Effector memory CD8-positive, alpha-beta T cell (primary cell): ENCODE results near the gene PTPRD.

Experiments used
- ATAC-seq: fragments of 150-1000 bp; cut with Tn5 transposase; replicated peaks from 2 replicates; pipeline ENCODE4 v1.10.0; 2021; ENCODE audit warnings: mild to moderate bottlenecking, moderate library complexity
- DNase-seq, 3 experiments: peaks; one replicate each; pipeline ENCODE4 v3.0.0; 2021
- H3K27ac Mint-ChIP-seq, 2 donors: one replicate each; pipeline ENCODE4 v1.8.0; 2022; ENCODE audit warnings: mild to moderate bottlenecking in 2 of 2, mixed read lengths in 2 of 2, moderate library complexity in 2 of 2
- H3K27me3 Mint-ChIP-seq, 2 donors: one replicate each; pipeline ENCODE4 v1.8.0; 2022; ENCODE audit warnings: mixed read lengths in 2 of 2
- H3K36me3 Mint-ChIP-seq: one replicate; pipeline ENCODE4 v1.8.0; 2022; ENCODE audit warnings: mild to moderate bottlenecking, moderate library complexity, mixed read lengths; ENCODE audit not compliant: insufficient read depth
- H3K4me1 Mint-ChIP-seq, 2 donors: one replicate each; pipeline ENCODE4 v1.8.0; 2022; ENCODE audit warnings: low read depth in 2 of 2, mixed read lengths in 2 of 2
- H3K4me3 Mint-ChIP-seq, 2 donors: one replicate each; pipeline ENCODE4 v1.8.0; 2022; ENCODE audit warnings: mild to moderate bottlenecking in 2 of 2, mixed read lengths in 2 of 2, moderate library complexity in 2 of 2
- H3K9me3 Mint-ChIP-seq, 2 donors: one replicate each; pipeline ENCODE4 v1.8.0; 2022; ENCODE audit warnings: mixed read lengths in 2 of 2

Gene PTPRD

DNA sequence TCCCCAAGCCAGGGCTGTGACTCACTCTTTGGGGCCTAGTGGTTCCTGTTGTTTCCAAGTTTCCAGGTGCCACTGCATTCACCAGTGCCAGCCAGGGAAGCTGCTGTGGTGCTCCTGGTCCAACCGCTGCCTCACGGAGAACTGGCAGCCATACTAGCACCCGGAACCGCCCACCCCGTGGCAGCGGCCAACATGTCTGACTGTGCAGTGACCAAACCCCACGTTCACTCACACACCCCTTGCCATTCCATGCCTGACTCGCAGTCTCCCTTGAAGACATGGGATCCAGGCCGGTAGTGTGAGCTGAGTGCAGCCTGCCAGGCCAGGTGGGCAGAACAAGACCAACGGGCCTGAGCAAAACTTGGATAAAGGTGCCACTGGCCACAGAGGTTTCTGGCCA lies 1968.2 kb downstream of the PTPRD start:
- DNase-seq (no peak), ATAC-seq (no peak)
- H3K4me3 Mint-ChIP-seq = no peak overlapping the region
- no peak overlapping the region for H3K27ac Mint-ChIP-seq
- no peaks in the 10 kb centered on the region for H3K27me3 Mint-ChIP-seq
- H3K4me1 Mint-ChIP-seq = no peaks in the 10 kb centered on the region
- H3K36me3 Mint-ChIP-seq = no peaks in the 10 kb centered on the region
- H3K9me3 Mint-ChIP-seq = peaks cover 0 to 2% of the 10 kb centered on the region in 2 donors

DNA sequence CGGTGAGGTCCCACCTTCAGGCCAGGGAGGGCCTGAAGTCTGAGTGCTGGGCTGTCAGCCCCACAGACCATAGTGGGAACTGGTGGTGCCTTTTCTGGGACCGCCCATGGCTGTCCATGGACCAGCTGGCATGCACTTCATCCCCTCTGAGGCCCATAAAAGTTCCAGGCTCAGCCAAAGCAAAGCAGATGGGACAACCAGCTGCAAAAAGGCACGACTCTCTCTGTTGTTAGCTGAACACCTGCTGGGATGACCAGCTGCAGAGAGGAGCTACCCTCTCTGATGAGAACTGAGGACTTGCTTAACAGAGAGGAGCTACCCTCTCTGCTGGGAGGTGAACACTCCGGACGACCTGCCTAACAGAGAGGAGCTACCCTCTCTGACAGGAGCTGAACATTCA lies 1968.9 kb downstream of the PTPRD start:
- H3K27ac Mint-ChIP-seq = no peak overlapping the region
- H3K9me3 Mint-ChIP-seq = peaks cover 0 to 2% of the 10 kb centered on the region in 2 donors
- H3K36me3 Mint-ChIP-seq = no peaks in the 10 kb centered on the region
- H3K4me1 Mint-ChIP-seq = no peaks in the 10 kb centered on the region
- DNase-seq (no peak), ATAC-seq (no peak)
- no peaks in the 10 kb centered on the region for H3K27me3 Mint-ChIP-seq
- no peak overlapping the region for H3K4me3 Mint-ChIP-seq

DNA sequence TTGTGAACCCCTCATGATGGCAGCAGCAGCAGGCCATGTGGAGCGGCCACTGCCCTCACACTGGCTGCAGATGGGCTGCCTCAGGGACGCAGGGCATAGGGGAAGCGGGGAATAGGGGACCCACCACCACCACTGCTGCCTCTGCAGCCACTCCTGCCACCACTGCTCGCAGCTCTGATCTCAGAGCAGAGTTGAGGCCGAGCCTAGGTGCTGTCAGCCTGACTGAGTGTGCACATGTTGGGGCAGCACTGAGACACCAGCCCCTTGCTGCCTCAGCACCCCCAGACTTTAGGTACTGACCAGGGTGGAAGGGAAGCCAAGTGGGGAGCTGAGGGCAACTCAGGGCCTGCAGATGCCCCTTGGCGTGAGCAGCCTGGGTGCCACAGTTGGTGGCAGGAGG lies 1969.3 kb downstream of the PTPRD start:
- H3K4me1 Mint-ChIP-seq = no peaks in the 10 kb centered on the region
- no peaks in the 10 kb centered on the region for H3K27me3 Mint-ChIP-seq
- H3K27ac Mint-ChIP-seq = no peak overlapping the region
- DNase-seq (no peak), ATAC-seq (no peak)
- H3K4me3 Mint-ChIP-seq = no peak overlapping the region
- H3K9me3 Mint-ChIP-seq = peaks cover 0 to 2% of the 10 kb centered on the region in 2 donors
- H3K36me3 Mint-ChIP-seq = no peaks in the 10 kb centered on the region

DNA sequence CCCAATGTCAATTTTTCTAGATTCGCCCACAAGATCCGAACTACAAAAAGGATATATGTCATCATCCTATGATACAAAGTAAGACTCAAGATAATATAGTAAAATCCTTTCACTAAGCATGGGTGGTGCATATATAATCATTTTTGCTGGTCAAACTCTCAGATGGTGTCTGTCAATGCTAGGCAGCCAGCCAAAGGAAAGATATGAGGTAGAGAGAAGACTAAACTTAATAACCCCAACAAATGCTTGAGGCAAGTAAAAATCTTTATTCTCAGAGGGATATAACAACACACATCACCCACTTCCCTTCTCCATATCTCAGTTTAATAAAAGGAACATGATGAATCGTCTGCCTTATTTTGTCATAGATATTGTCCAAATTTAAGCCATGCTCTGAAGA lies 1972.0 kb downstream of the PTPRD start:
- DNase-seq (no peak), ATAC-seq (no peak)
- Mint-ChIP-seq H3K27ac (no peak overlapping the region), H3K9me3 (peaks cover 0 to 2% of the 10 kb centered on the region in 2 donors), H3K27me3 (no peaks in the 10 kb centered on the region), H3K4me3 (no peak overlapping the region), H3K4me1 (no peaks in the 10 kb centered on the region), H3K36me3 (no peaks in the 10 kb centered on the region)

DNA sequence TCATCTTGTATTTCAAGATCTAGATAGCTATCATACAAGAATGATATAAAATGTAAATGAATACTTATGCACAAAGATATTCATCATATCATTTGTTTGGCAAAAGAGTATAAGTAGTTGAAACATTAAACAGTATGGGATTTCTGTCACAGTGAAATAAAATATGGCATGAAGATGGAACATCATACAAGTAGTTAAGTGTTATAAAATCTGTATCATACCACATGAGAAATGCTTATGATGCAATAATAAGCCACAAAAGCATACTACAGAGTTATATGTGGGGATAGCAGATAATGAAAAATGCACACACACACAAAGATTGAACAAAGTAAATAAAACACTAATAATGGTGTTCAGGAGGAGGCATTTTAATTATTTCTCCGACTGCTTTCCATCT lies 1975.2 kb downstream of the PTPRD start:
- DNase-seq (no peak), ATAC-seq (no peak)
- no peaks in the 10 kb centered on the region for H3K27me3 Mint-ChIP-seq
- no peaks in the 10 kb centered on the region for H3K36me3 Mint-ChIP-seq
- H3K27ac Mint-ChIP-seq = no peak overlapping the region
- no peak overlapping the region for H3K4me3 Mint-ChIP-seq
- H3K4me1 Mint-ChIP-seq = no peaks in the 10 kb centered on the region
- no peaks in the 10 kb centered on the region for H3K9me3 Mint-ChIP-seq

DNA sequence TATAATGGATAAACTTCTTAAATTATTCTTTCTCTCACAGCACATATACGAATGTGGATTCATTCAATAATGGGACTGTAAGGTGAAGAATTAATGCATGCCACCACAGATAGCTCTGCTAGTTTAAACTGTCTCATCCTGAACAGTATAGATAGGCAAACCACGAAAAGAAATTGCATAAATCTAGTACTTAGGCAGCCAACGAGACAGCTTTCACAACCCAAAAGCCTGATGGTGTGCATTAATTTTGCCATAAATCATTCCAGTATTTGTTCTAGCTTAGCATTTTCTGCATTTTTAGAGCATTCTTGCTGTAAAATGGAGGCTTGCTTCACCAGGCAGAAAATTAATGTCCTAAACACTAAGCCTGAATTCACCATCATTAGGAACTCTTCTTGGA lies 1979.0 kb downstream of the PTPRD start:
- no peak overlapping the region for H3K4me3 Mint-ChIP-seq
- DNase-seq = no peak
- H3K27ac Mint-ChIP-seq = no peak overlapping the region
- no peaks in the 10 kb centered on the region for H3K36me3 Mint-ChIP-seq
- no peak for ATAC-seq
- no peaks in the 10 kb centered on the region for H3K27me3 Mint-ChIP-seq
- H3K9me3 Mint-ChIP-seq = no peaks in the 10 kb centered on the region
- no peaks in the 10 kb centered on the region for H3K4me1 Mint-ChIP-seq

DNA sequence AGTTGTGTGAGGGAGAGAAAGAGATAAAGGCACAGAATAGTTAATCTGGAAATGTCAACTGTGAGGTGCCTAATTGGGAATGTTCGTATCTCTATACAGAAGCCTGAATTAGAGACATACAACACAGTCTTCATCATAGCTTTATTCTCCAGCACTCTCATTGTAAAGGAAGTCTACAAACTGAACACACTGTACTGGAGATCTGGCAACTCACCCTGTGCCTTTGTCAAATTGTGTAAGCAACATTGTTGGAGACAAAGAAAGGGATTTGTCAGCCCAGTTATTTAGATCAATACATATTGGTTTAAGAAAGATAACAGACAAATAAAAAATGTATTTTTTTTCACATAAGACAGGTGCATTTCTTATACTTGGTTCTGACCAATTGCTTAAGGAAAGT lies 1980.3 kb downstream of the PTPRD start:
- Mint-ChIP-seq H3K9me3 (no peaks in the 10 kb centered on the region), H3K27me3 (peaks cover 0 to 6% of the 10 kb centered on the region in 2 donors), H3K27ac (no peak overlapping the region), H3K36me3 (no peaks in the 10 kb centered on the region), H3K4me3 (no peak overlapping the region), H3K4me1 (no peaks in the 10 kb centered on the region)
- DNase-seq (no peak), ATAC-seq (no peak)

DNA sequence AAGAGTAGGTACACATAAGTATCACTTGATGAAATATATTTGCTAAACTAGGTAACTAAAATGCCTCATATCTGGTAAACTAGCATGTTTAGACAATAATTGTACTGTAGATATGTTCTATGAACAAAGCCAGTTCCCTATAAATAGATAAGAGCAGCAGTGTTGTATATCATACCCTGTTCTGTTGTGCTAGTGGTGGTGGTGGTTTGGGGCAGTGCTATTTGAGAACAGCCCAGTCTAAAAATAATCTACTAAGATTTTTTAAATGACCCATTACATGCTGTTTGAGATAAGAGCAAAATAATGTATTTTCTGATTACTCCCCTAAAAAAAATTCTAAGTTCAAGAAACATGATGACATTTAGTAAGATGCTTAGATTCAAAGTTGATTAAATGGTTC lies 1984.0 kb downstream of the PTPRD start:
- Mint-ChIP-seq H3K4me3 (no peak overlapping the region), H3K27me3 (peaks cover 0 to 9% of the 10 kb centered on the region in 2 donors), H3K27ac (no peak overlapping the region), H3K9me3 (no peaks in the 10 kb centered on the region), H3K4me1 (no peaks in the 10 kb centered on the region), H3K36me3 (no peaks in the 10 kb centered on the region)
- DNase-seq = no peak
- ATAC-seq = no peak

DNA sequence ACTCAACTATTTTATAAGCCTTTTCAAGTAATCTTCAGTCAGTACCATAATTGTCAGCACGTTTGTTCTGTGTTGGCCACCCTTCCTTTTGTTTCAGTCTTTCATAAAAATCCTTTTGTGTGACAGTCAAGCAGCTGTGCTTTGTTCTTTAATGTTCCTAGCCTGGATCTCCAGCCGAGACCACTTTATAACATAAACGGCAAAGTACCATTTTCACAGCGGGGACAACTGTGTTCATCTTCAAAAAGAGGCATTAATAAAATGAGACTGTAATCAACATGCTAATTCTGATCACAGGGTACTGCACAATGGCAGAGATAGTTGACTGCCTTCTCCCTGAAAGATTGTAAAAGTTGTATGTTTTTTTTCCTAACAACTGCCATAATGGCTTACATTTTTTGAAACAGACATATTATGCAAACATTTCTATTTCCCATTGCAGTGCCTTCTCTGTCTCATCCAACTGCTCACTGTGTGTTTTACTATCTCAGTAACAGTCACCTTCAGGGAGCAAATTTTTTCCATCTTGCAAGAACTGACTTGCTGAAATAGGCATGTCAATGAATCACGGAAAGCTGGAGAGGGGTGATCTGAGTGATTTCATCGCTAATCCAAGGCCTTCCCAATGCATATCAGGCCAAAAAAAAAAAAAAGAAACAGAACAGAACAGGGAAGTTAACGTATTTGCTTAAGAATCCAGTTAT lies 1984.7 kb downstream of the PTPRD start:
- DNase-seq = no peak
- Mint-ChIP-seq H3K4me1 (no peaks in the 10 kb centered on the region), H3K27ac (no peak overlapping the region), H3K9me3 (no peaks in the 10 kb centered on the region), H3K4me3 (no peak overlapping the region), H3K27me3 (peaks cover 0 to 9% of the 10 kb centered on the region in 2 donors), H3K36me3 (no peaks in the 10 kb centered on the region)
- ATAC-seq = no peak

DNA sequence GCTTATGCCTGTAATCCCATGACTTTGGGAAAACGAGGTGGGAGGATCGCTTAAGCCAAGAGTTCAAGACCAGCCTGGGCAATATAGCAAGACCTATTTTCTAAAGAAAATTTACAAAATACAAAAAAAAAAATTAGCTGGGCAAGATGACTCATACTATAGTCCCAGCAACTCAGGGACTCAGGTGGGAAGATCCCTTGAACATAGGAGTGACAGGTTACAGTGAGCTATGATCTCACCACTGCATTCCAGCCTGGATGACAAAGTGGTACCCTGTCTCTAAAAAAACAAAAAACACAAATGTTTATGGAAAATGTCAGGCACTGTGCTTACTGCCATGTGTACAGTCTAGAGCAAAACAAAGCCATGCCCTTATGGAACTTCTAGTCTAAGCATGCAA lies 1989.9 kb downstream of the PTPRD start:
- H3K9me3 Mint-ChIP-seq = peaks cover 0 to 3% of the 10 kb centered on the region in 2 donors
- ATAC-seq = no peak
- H3K27ac Mint-ChIP-seq = no peak overlapping the region
- H3K4me1 Mint-ChIP-seq = no peaks in the 10 kb centered on the region
- H3K4me3 Mint-ChIP-seq = no peak overlapping the region
- no peak for DNase-seq
- no peaks in the 10 kb centered on the region for H3K36me3 Mint-ChIP-seq
- peaks cover 0 to 7% of the 10 kb centered on the region in 2 donors for H3K27me3 Mint-ChIP-seq

DNA sequence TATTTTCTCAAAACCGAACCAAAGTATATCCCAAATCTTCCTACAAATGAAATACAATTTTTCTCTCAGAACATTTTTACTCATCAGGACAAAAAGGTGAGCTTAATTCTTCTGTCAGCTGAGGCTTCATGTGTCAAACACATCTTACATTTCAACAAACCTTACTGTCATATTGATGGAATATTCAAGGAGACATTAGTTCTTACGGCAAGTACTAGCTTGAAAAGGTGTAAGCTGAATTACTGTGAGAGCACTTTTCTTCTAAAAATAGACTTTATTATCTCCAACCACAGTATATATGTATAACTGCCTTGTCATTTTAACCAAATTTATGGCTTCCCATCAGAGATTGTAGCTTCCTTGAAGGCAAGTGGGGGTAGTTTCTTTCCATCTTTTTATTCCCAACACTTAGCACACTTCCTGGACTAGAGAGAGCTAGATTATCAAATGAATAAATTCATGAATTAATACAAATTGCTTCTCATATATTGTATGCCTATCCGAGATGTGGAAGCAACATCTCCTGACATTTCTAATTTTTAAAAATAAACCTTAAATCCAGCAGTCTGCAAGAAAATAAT lies 1990.5 kb downstream of the PTPRD start:
- Mint-ChIP-seq H3K27me3 (peaks cover 0 to 2% of the 10 kb centered on the region in 2 donors), H3K4me3 (no peak overlapping the region), H3K27ac (no peak overlapping the region)

DNA sequence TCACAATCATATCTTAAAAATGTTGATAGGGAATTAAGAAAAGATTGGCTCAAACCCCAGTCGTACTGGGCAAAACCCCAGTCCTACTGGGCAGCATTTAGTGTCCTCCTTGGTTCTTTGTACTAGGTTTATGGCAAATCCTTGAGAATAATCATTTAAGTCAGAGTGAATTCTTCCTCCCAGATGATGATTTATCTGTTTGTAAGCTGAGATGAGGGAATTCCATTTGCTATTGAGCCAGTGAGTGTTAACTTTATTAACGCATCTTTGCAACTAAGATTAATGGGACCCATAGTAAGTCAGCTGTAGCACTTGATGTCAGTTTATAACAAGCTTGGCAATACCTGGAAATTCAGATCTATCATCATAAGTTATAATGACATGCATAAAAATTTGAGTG lies 1991.4 kb downstream of the PTPRD start:
- Mint-ChIP-seq H3K27me3 (no peaks in the 10 kb centered on the region), H3K36me3 (no peaks in the 10 kb centered on the region), H3K4me3 (no peak overlapping the region), H3K9me3 (peaks cover 0 to 3% of the 10 kb centered on the region in 2 donors), H3K4me1 (no peaks in the 10 kb centered on the region), H3K27ac (no peak overlapping the region)
- ATAC-seq = no peak
- no peak for DNase-seq

More for the DNA sequence above, 1990.5 kb downstream of the PTPRD start:
- Mint-ChIP-seq H3K36me3 (no peaks in the 10 kb centered on the region), H3K9me3 (peaks cover 0 to 3% of the 10 kb centered on the region in 2 donors), H3K4me1 (no peaks in the 10 kb centered on the region)
- ATAC-seq (no peak), DNase-seq (no peak)

DNA sequence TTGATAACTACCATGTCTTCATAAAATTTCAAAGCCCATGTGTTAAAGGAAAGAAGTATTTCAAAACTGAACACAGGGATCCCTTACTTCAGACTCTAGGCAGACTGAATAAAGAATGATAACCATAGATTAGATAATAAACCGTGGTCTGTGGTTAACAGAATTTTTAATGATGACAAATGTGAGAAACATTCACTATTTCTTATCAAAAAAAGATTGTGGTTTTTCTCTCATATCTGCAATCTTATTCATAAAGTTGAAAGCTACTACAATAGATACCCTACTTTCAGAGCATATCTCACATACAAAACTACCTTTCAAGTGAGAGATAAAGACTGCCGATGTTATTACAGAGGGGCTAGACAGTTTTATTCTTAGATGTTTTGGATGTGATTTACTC lies 1996.4 kb downstream of the PTPRD start:
- Mint-ChIP-seq H3K36me3 (no peaks in the 10 kb centered on the region), H3K27me3 (no peaks in the 10 kb centered on the region), H3K9me3 (peaks cover 0 to 3% of the 10 kb centered on the region in 2 donors), H3K4me3 (no peak overlapping the region), H3K27ac (no peak overlapping the region), H3K4me1 (no peaks in the 10 kb centered on the region)
- ATAC-seq (no peak), DNase-seq (no peak)

DNA sequence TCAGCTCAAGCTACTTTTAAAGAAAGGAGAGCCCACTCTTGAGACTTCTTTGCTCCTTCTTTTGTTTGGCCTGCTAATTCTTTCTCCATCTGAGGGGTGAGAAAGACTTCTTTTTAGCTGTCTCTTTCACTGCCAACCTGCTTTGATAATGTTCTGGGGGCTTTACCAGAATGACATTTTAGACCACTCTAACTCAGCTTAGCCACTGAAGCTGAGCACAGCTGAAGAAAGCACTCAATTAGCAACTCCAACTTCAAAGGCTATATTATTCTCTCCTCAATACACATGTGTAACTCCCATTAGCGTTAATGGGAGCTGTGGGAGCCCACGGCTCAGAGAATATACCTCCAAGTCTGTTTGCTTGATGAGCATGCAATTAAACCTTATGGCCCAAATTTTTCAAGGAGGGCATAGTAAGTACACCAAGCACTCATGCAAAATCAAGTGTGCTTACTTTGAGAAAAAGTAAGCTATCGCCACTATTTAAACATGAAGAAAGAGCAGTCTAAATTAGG lies 1997.8 kb downstream of the PTPRD start:
- Mint-ChIP-seq H3K27me3 (no peaks in the 10 kb centered on the region), H3K36me3 (no peaks in the 10 kb centered on the region), H3K4me3 (no peak overlapping the region), H3K4me1 (no peaks in the 10 kb centered on the region), H3K27ac (no peak overlapping the region), H3K9me3 (peaks cover 0 to 3% of the 10 kb centered on the region in 2 donors)
- ATAC-seq (no peak), DNase-seq (no peak)
